ENCODE measurements around the gene ACTR3. TPM values are rescaled to one million over a fixed set of nuclear protein-coding genes. Genes with fewer than 3 reads are reported as not detected.

Gene ACTR3
- total RNA-seq, 4 donors from 2014 or later: 73.0 to 106 (median 89.7) TPM

DNA sequence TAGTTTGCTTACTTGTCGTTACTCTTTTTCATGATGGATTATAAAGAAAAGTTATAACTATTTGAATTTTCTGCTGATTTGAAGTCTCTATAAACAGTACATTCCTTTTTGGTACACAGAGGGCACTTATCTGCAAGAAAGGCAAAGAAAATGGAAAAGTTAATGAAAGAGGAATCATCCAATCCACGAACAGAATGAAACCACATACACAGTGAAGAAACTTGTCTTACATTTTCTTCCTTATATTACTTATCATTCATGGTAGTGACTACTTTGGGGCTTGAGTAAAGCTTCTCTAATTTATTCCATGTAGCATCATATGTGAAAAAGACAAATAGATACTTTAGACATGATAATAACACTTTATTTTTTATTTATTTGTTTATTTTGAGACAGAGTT is 14.8 kb upstream of the ACTR3 start:
- 63 to 67% methylated on average over 2 of the region's 2 CpGs for WGBS, 2 donors

DNA sequence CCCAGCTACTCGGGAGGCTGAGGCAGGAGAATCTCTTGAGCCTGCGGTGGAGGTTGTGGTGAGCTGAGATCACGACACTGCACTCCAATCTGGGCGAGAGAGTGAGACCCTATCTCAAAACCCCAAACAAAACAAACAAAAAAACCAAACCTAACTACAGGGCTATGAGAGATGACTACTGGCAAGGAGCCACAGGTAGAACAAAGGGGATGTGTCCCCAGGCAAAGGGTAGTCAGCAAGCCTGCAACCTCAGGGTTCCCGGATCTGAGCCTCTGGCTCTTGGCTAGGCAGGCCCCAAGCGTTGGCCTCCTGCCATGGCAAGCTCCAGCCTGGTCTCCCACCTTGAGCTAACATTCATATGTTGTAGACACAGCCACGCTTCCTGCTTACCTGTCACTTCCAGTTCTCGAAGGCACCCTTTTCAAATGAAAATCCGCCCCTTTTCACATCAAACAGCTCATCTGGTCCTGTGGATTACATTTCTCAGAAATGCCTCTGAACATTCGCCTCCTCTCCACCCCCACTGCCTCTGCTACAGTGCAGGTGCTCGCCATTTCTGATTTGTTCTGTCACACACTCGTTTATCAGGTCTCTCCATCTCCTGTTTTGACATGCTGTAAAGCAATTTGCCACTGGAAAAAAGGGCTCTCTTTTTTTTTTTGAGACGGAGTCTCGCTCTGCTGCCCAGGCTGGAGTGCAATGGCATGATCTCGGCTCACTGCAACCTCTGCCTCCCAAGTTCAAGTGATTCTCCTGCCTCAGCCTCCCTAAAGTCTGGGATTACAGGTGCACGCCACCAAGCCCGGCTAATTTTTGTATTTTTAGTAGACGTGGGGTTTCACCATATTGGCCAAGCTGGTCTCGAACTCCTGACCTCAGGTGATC is 13.1 kb upstream of the ACTR3 start:
- Histone ChIP-seq H3K27ac (no peak overlapping the region), H3K4me1 (peaks cover 0 to 10% (median 0%) of the 10 kb centered on the region in 4 donors), H3K9me3 (no peaks in the 10 kb centered on the region), H3K36me3 (no peaks in the 10 kb centered on the region), H3K27me3 (no peaks in the 10 kb centered on the region), H3K4me3 (no peak overlapping the region)
- 85% methylated on average over 19 of the region's 19 CpGs for WGBS, 2 donors
- TF ChIP-seq EP300 (IDR thresholded peaks at IDR 0.05) (no peak), POLR2A (IDR thresholded peaks at IDR 0.05) (no peak)
- TF ChIP-seq, protein P1, sequence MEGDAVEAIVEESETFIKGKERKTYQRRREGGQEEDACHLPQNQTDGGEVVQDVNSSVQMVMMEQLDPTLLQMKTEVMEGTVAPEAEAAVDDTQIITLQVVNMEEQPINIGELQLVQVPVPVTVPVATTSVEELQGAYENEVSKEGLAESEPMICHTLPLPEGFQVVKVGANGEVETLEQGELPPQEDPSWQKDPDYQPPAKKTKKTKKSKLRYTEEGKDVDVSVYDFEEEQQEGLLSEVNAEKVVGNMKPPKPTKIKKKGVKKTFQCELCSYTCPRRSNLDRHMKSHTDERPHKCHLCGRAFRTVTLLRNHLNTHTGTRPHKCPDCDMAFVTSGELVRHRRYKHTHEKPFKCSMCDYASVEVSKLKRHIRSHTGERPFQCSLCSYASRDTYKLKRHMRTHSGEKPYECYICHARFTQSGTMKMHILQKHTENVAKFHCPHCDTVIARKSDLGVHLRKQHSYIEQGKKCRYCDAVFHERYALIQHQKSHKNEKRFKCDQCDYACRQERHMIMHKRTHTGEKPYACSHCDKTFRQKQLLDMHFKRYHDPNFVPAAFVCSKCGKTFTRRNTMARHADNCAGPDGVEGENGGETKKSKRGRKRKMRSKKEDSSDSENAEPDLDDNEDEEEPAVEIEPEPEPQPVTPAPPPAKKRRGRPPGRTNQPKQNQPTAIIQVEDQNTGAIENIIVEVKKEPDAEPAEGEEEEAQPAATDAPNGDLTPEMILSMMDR (IDR thresholded peaks at IDR 0.05): no peak
- DNase-seq (ENCODE audit: low spot score in 2 of 2): no peak

More for the DNA sequence above, 14.8 kb upstream of the ACTR3 start:
- Histone ChIP-seq H3K4me1 (peaks cover 0 to 10% (median 0%) of the 10 kb centered on the region in 4 donors), H3K36me3 (no peaks in the 10 kb centered on the region), H3K27me3 (no peaks in the 10 kb centered on the region), H3K4me3 (no peak overlapping the region), H3K27ac (no peak overlapping the region), H3K9me3 (no peaks in the 10 kb centered on the region)
- DNase-seq (ENCODE audit: low spot score in 2 of 2): no peak
- no peak for TF ChIP-seq EP300 (IDR thresholded peaks at IDR 0.05)
- no peak for TF ChIP-seq POLR2A (IDR thresholded peaks at IDR 0.05)
- TF ChIP-seq, protein P1 (IDR thresholded peaks at IDR 0.05): no peak

DNA sequence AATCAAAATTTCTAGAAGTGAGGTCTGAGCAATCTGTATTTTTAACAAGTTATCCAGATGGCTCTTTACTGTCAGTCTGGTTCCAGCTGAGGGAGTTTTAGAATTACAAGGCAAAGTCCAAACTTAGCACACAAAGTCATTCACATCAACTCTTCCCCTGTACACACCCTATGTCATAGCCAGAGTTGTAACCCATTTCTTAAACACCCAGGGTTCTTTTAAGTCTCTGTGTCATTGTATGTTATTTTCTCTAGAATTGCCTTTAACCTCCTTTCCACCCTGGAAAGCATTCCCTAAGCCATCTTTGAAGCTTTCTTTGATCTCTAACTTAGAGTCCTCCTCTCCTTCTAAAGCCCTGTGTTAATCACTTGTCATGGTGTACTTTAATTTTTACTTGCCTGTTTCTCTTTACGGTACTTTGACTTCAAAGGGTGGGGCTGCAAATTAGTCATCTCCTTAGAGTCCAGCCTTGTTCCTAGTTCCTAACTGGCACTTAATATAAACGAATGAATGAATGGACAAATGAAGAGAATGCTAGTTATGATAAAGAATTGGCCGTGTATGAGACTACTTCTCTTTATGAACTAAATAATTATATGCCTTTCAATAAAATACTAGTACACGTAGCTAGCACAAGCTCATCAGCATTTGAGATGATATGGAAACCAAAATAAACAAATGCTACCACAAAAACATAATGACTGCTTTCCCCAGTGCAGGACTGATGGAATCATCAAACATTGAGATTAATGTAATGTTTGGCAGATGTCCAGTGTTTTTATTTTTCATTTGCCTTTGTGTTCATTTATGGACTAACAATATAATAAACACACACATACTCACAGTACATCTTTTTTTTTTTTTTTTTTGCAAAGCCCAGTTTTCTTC is 11.9 kb upstream of the ACTR3 start:
- H3K4me3 ChIP-seq: no peak overlapping the region
- H3K27me3 ChIP-seq: no peaks in the 10 kb centered on the region
- 19 to 24% methylated on average over 4 of the region's 4 CpGs for WGBS, 2 donors
- peaks cover 0 to 10% (median 0%) of the 10 kb centered on the region in 4 donors for H3K4me1 ChIP-seq
- TF ChIP-seq, protein P1 (IDR thresholded peaks at IDR 0.05): no peak
- no peak for TF ChIP-seq EP300 (IDR thresholded peaks at IDR 0.05)
- no peak for TF ChIP-seq POLR2A (IDR thresholded peaks at IDR 0.05)
- H3K27ac ChIP-seq: no peak overlapping the region
- H3K36me3 ChIP-seq: no peaks in the 10 kb centered on the region
- no peaks in the 10 kb centered on the region for H3K9me3 ChIP-seq
- no peak for DNase-seq (ENCODE audit: low spot score in 2 of 2)

DNA sequence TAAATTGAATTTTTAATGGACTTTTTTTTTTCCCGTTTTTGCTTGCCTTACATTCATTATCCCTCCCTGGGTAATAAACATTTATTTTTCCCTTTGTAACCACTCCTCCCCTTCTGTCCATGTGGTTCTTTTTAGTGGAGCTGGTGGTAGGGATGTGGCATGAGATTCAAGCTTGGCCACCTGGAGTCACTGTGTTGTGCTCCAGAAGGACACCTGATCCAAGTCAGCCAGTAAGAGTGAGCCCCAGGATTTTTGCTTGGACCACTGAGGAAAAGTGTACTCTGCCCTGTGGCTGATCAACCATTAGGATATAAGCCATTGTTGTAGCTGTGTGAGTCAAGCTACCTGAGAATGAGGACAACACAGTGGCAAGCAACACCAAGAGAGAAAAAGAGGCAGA is 11.1 kb upstream of the ACTR3 start:
- Histone ChIP-seq H3K27me3 (no peaks in the 10 kb centered on the region), H3K4me1 (peaks cover 0 to 10% (median 0%) of the 10 kb centered on the region in 4 donors), H3K9me3 (no peaks in the 10 kb centered on the region), H3K36me3 (no peaks in the 10 kb centered on the region), H3K4me3 (no peak overlapping the region), H3K27ac (no peak overlapping the region)
- 45 to 65% methylated on average over 1 of the region's 1 CpG for WGBS, 2 donors
- DNase-seq (ENCODE audit: low spot score in 2 of 2): no peak
- no peak for TF ChIP-seq POLR2A (IDR thresholded peaks at IDR 0.05)
- TF ChIP-seq, protein P1 (IDR thresholded peaks at IDR 0.05): no peak
- no peak for TF ChIP-seq EP300 (IDR thresholded peaks at IDR 0.05)
